Activated T-cell treated with anti-CD3 and anti-CD28 coated beads for 24 hours (primary cell): Measurements from ENCODE around the gene CHST9.
"Not testable (repeated sequence)": the region's sequence is repeated elsewhere in the genome, so short reads cannot be mapped to it uniquely, and the experiment has no call there.

ENCODE experiments used
- DNase-seq: peaks from one replicate; pipeline ENCODE4 v3.0.0-alpha.2; 2020; ENCODE audit warnings: low read depth

CHST9 gene, protein sequence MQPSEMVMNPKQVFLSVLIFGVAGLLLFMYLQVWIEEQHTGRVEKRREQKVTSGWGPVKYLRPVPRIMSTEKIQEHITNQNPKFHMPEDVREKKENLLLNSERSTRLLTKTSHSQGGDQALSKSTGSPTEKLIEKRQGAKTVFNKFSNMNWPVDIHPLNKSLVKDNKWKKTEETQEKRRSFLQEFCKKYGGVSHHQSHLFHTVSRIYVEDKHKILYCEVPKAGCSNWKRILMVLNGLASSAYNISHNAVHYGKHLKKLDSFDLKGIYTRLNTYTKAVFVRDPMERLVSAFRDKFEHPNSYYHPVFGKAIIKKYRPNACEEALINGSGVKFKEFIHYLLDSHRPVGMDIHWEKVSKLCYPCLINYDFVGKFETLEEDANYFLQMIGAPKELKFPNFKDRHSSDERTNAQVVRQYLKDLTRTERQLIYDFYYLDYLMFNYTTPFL

DNA sequence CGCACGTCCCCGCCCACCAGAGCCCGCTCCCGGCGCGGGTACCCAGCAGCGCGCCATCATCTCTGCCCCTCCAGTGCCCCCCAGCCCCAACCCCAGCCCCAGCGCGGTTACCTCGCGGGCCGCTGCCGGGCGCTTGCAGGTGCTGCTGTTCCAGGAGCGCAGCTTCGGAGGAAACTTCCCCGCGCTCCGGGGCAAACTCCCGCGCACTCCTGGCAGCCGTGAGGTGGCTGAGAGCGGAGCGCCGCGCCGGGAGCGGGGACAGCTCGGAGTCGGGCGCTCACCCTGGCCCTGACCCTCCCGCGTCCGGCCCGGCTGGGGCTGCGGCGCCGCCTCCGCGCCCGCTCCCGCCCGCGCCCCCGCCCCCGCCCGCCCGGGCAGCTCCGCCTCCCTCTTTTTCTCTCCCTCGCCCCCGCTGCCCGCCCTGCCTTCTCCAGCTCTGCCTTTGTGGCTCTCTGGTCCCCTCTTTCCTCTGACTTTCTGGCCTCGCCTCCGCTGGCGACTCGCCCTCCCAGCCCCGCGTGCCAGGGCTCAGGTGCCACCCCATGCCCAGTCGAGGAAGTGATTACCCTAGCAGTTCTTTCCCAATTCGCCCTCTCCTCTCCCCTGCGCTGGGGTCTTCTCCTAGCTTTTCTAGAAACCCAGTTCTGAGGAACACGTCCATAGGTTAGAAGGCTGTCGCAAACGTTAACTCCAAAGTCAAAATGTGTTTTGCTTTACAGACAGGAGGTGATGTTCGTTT lies at the start of gene CHST9:
Gene CHST9 (minus strand): TSS at position 284 of the 739 bp plus-strand sequence. CDS start 42,499 bp downstream, outside the sequence.
- no peak for DNase-seq

DNA sequence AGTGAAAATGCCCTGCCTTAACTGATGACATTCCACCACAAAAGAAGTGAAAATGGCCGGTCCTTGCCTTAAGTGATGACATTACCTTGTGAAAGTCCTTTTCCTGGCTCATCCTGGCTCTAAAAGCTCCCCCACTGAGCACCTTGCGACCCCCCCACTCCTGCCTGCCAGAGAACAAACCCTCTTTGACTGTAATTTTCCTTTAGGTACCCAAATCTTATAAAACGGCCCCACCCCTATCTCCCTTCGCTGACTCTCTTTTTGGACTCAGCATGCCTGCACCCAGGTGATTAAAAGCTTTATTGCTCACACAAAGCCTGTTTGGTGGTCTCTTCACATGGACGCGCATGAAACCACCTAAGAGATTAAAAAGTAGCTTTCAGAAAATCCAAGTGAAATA lies 47.2 kb upstream of the CHST9 start:
- DNase-seq, result not testable (repeated sequence)

DNA sequence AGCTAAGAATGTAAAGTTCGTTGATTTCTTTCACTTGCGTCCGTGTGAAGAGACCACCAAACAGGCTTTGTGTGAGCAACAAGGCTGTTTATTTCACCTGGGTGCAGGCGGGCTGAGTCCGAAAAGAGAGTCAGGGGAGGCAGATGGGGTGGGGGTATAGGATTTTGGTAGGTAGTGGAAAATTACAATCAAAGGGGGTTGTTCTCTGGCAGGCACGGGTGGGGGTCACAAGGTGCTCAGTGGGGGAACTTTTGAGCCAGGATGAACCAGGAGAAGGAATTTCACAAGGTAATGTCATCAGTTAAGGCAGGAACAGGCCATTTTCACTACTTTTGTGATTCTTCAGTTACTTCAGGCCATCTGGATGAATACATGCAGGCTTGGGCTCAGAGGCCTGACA lies 46.6 kb upstream of the CHST9 start:
- not testable (repeated sequence) for DNase-seq

DNA sequence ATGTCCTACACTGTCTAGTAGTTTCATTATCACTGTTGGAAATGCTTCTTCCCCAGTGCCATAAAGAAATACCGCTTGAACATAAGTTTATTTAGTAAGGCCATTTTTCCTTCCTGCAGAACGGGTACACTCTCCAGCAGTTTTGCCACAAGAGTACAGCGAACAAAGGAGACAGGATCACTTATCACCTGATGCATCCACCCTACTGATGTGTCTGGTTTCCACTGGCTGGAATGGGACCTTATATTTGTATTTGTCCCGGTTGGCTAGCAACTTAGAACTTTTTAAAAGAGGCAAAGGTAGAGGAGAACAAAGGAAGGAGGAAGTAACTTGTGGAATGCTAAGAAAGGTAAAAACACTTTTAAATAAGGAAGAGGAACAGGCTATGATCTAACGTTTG lies 46.1 kb upstream of the CHST9 start:
- not testable (repeated sequence) for DNase-seq

DNA sequence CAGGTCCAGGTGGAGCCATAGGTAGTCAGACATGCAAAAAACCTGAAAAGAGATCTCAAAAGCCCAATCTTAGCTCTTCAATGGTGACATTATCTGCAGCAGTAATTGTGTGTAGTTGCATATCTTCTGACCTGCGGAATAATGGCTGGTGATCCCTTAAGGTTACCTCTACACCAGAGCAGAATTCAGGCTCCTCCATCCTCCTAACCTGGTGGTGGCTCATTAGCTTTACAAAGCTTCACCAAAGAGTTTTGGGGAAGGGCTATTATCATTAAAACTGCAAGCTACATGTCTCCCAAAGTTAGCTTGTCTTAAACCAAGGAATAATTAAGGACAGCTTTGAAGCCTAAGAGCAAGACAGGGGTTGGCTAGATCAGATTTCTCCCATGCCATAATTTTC lies 42.6 kb upstream of the CHST9 start:
- no peak for DNase-seq

DNA sequence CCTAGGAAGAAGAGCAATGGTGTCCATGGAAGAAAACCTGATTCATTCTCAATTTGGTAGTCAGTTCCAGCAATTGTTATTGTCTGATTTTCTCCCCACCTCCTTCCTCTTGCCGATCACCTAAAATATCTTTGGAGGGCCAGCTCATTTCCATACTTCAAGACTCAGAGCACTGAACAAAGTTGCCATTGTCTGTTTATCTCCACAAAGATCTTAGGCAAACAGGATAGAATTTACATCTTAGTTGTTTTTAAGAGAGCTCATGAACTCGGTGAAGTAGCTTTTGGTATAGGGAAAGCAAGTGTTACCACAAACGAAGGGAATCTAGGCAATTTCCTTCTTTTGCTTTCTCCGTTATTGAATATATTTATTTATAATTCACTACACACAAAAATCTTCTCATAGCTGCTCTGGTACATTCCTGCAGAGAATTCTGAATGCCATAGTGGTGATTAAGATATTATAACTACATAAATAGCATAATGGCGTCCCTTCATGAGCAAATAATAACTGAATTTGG lies 41.5 kb upstream of the CHST9 start:
- DNase-seq, result no peak

DNA sequence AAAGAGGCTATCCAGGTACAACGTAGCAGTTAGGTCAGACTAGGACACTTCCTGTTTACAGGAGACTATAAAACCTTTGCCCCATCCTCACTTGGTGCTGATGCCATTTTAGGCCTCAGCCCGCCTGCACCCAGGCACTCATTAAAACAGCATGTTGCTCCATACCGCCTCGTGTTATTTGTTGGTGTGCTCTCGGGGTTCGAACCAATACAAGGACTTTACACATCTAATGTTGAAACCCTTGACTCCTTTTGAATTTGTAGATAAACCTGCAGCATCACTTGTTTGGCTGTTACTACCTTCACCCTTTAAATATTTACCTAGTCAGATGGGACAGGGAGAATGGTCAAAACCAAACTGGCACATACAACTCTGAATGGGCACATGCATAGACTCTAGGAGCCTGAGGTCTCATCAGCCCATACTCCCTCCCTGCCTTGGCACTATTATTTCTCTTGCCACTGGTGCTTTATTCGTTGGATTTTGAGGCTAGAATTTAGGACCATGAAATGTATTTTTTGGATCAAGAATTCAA lies 40.9 kb upstream of the CHST9 start:
- DNase-seq, result no peak

DNA sequence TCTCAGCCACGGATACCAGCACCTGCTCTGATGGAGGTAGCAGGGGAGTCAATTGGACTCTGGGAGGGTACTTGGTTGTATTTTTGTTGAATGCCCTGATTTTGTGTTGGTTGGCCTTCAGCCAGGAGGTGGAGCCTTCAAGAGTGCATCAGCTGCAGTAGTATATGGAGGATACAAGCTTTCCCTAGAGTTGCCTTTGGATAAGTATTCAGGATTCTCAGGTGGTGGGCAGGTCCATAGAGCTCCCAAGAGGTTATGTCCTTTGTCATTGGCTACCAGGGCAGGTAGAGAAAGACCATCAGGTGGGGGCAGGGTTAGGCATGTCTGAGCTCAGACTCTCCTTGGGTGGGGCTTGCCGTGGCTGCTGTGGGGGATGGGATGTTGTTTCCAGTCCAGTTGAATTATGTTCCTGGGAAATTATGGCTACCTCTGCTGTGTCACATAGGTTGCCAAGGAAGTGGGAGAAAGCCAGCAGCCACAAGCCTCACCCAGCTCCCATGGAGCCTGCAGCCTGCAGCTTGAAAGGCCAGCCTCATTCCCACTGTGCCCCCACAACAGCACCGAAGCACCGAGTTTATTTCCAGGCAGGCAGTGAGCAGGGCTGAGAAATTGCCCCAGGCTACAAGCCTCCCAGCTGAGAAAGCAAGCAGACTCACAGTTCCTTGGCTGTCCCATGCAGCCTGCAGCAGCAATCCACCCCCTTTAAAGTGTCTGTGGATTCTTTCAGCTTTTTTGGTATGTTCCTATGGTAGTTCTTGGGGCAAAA lies 38.6 kb upstream of the CHST9 start:
- DNase-seq, result no peak

DNA sequence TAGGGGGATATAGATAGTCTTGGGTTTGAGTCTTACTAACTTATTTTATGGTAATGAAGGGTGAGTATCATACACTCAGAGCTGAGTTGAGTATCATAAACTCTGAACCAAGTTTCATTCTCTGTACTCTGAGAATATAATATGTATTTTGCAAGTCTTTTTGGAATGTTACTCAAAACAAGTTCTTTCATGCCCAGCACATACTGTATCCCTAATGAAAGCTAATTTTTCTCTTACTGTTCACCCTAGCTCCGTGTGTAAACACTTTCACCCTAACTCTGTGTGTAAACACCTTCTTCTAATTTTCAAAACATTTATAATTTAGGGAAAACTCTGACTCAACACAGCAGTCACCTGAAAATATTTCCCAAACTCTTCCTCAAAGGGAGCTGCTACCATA lies 29.7 kb upstream of the CHST9 start:
- DNase-seq, result no peak

DNA sequence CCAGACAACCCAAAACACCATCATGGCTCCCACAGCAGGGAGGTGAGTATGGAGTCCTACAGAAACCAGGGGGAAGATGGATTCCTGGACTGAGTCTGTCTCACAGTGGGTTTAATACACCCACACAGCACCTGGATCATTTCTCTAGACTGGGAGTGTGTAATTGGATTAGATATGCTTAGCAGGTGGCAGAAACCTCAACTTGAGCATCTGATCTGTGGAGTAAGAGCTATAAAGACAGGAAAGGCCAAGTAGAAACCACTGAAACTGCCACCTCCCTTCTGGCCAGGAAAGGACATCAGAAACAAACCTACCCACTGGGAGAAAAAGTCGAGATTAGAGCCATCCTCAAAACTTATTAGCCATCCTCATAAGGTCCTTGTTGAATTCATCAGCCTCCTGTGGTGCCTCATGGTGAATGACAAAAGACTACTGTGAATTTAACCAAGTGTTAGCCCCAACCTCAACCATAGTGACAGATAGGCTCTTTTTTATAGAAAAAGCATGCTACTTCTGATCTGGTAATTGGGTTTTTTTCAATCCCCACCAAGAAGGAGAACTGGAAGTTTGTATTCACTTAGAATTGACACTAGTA lies 28.1 kb upstream of the CHST9 start:
- no peak for DNase-seq

DNA sequence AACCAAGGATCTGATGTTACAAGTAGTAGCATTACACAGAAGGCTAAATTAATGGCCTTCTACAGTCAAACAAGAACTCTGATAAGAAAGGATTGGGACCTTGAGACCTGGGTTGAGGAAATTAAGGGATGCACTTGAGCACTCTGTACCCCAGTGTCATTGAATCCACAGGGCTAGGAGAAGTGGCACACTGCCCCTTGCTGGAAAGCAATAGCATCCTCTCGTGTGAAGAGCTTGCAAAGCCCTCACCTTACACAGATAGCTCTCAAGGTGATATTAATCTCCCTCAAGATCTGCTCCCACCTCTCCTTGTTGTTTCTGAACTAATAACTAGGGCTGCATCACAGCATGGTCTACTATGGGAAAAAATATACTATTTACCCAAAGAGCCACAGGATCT lies 26.5 kb upstream of the CHST9 start:
- DNase-seq, result no peak

DNA sequence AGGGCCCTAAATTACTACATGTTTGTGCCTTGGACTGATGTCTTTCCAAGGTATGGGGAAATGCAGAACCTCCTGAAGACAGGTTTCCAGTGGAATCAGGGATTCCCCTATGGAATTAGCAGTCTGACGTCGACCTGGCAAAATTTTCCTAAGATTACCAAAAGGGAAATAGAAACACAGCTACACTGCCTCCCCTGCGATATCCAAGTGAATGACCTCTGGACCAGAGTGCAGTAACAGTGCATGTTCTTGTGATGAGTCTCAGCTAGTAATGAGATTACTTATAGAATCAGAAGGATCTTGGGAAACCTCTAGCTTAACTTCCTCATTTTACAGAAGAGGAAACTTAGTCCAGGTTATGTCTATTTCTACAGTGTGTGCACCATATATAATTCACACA lies 21.3 kb upstream of the CHST9 start:
- DNase-seq, result no peak

DNA sequence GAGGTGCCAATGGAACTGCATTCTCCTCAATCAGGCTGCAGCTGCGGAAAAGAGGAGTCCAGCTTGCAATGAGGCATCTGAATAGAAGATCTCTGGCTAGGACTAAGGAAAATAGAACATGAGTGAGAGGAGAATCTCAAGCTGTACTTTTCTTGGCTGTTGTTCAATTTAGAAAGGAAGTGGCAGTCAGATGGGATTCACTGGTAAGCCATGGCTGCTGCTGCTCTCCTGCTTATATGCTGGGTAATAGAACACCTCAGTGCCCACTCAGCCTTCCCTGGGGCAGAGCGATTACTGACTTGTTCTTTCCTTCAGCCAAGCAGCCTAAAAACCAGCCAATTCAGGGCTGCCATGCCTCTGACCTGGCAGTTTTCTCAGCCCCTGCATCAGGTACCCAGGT lies 17.6 kb upstream of the CHST9 start:
- DNase-seq, result no peak

DNA sequence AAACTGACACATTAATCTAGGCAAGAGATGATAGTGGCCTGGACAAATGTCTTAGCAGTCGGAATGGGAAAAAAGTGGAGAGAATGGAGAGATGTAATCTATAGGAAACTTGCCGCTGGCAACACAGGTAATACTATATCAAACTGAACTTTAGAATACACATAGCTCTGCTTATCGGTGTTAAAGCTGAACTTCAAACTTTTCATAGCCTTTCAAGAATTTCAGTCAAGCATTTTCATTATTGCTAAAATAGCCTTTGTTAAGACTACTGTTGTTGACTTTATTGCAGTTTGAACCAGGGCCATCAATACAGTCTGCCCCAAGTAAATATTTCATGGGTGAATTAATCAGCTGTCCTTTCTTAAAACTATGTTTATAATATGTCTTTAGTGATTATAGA lies 12.9 kb upstream of the CHST9 start:
- no peak for DNase-seq

DNA sequence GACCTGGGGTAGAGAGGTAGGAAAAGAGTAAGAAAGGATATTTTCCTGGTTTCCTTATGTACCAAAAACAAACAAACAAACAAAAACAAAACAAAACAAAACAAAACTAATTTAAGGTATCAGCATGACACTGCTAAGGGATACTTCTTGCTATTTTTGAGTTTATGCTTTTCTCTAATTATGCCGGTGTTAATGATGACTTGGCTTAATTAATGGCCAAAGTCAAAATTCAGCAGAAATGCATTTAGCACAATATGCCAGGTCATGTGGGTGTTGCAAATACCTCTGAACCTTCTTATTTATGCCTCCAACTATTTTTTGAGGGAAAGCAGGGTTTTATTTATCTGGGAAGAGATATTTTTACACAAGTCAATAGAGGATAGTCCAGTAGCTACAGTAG lies 3.2 kb upstream of the CHST9 start:
- DNase-seq, result no peak

DNA sequence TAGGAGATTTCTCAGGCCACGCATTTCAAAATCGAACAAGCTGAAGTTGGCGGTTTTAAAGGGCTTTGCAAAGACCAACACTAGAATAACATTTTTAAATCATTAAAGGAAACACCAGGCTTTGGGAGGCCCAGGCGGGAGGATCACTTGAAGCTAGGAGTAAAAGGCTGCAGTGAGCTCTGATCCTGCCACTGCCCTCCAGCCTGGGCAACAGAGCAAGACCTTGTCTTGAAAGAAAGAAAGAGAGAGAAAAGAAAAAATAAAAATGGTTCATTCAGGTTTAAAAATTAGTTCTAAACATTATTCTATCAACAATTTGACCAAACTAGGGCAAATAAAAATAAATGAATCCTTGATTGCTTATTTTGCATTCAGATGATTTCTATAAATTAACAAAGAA lies 789 bp upstream of the CHST9 start:
- no peak for DNase-seq

DNA sequence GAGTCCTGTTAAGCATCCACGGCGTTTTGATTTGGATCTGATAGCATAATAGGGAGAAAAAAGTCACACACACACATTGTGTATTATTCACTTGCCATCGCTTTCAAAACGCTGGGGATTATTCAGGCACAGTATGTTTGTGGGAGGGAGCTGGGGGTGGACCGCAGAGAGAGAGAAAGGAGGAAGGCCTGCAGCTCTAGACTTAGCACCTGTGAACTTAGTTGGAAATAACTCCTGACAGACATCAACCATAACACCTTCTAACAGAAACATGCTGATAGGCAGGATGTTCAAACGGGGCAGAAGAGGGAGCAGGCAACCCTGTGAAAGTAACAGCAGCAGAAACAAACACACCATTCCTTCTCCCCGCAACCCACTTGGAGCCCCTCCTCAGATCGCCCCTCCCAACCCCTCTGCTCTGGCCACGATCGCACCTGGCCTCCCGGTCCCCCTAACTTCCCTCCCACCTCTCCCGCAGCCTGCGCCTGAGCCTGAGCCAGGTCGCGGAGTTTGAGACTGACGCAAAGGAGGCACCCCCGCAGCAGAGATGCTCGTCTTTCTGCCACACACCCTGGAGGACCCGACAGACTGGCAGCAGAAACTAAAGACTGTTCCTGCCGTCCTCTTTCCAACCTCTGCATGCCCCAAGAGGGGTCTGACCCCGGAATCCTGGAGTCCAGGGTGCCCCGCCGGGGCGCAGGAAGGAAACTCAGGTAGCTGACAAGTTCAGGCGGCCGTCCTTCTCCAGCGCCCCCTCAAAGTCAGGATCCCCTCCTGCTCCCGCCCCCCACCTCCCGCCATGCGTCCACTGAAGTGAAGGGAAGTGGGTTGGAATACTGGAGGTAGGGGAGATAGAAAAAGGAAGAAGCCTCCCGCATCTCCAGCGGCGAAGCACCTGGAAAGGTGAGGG lies 738 bp downstream of the CHST9 start:
- no peak for DNase-seq

DNA sequence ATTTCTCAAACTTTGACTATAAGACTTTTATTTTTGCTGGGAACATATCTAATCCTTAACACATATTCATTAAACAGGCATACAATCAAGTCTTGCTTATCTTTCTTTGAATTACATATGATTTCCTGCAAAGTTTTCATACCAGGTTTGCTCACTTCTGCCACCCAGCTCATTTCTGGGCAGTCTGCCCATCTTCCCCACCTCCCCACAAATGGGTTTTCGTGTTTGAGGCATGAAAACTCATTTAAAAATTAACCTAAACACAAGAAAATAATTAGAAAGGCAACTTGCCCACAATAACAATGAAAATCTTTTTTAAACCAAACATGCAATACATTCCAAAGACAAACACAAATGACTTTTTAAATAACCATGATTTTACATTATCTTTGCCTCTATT lies 3.4 kb downstream of the CHST9 start:
- no peak for DNase-seq

DNA sequence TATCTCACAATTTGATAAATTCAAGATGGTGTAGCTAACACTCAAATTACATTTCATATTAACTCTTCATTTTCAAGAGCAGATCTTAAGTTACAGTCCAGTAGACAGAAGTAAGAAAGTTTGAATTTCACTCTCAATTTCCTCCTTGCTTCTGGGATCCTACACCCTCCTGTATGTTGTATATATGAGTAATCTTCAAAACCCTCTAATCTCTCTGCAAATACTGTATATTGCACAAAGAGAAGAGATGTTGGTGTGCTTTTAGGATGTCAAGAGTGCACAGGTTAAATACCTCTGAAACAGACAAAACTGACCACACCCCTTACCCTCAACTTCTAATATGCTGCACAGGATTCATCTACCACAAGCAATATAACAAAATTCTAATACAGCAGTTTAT lies 6.7 kb downstream of the CHST9 start:
- no peak for DNase-seq

DNA sequence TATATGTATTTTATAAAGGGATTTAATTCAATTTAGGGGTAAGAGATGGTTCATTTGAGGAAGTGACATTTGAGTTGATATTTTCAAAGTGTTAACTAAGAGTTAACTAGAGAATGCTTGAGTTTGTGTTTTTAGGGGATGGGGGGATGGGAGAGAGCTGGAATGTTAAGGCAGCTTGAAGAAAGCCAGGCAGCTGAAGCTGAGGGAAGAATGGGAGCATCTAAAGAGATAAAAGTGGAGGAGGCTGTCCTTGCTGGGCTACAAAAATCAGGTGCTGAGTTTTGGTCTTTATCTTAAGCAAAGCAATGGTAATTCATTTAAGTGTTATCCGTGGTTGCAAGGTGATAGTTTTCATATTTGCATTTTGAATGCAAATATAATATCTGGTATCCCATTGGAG lies 9.2 kb downstream of the CHST9 start:
- no peak for DNase-seq

DNA sequence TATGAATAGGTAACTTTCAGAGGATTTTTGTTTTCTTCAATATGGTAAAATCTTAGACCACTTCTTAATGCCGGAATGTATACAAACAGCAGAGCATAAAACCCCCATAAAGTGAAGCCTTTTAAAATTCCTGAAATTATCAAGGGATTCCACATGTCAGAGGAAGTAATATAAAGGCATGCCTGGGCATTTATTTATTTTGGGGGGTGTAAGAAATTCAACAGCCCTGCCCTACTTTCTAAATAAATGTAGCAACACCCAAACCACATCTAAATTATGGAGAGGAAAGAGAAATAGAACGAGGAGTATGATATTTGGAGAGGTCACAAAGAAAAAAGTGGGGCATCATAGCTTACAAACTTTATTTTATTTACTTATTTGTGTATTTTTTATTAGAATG lies 9.9 kb downstream of the CHST9 start:
- no peak for DNase-seq
